Calu3 (cell line): ENCODE measurements around the gene MOB1B. TPM values are rescaled to one million over a fixed set of nuclear protein-coding genes. Genes with fewer than 3 reads are reported as not detected.

Experiments
- total RNA-seq: library from RNA; stranded (reverse); gene quantifications from 2 replicates; pipeline ENCODE4 v1.2.3, GENCODE V29; 2022

MOB1B gene
- total RNA-seq, 1 experiment from 2014 or later = 13.3 TPM

Other genes starting within 250 kb of the MOB1B start
- not detected in 2 replicates for gene JCHAIN, start 235.9 kb upstream of the MOB1B start, total RNA-seq
- 22.2 and 24.2 TPM in 2 replicates for gene UTP3, start 213.8 kb upstream of the MOB1B start, total RNA-seq
- gene RUFY3, start 180.4 kb upstream of the MOB1B start, total RNA-seq = 25.8 and 33.0 TPM in 2 replicates
- 63.0 and 68.7 TPM in 2 replicates for gene GRSF1, start 62.5 kb upstream of the MOB1B start, total RNA-seq
- gene DCK, start 91.3 kb downstream of the MOB1B start, total RNA-seq = 12.9 and 13.5 TPM in 2 replicates